HepG2 (cell line): Measurements from ENCODE around the gene TM4SF1. TPM values are rescaled to one million over a fixed set of nuclear protein-coding genes. Genes with fewer than 3 reads are reported as not detected.
A peak's percentile ranks its signal among the peaks of the same experiment; 100 is the strongest.

Source experiments
- AGO2 ChIP-seq: fragments of 200-400 bp; formaldehyde crosslinking; optimal IDR thresholded peaks from 2 replicates; pipeline ENCODE3; 2017; ENCODE audit warnings: mild to moderate bottlenecking, low read depth, low read length, moderate library complexity
- CREM ChIP-seq, 2 experiments: sonication (generic) in 1 of 2; formaldehyde crosslinking in 1 of 2; IDR thresholded peaks; 2 replicates each; pipeline versions ENCODE4 v1.4.0 to v1.6.1; 2016 to 2020; ENCODE audit warnings: antibody characterized with exemption in 1 of 2, mild to moderate bottlenecking in 1 of 2, missing genetic modification reagents in 1 of 2
- ELF4 ChIP-seq: sonication (generic); formaldehyde crosslinking; IDR thresholded peaks from 2 replicates; pipeline ENCODE4 v1.5.0; 2020; ENCODE audit warnings: missing genetic modification reagents, mild to moderate bottlenecking, moderate library complexity, borderline replicate concordance
- HIVEP1 ChIP-seq: sonication (generic); formaldehyde crosslinking; IDR thresholded peaks from 2 replicates; pipeline ENCODE4 v1.4.0; 2020; ENCODE audit warnings: mild to moderate bottlenecking, missing genetic modification reagents
- JUN ChIP-seq: sonication (generic); formaldehyde crosslinking; IDR thresholded peaks from 2 replicates; pipeline ENCODE4 v1.4.0; 2020; ENCODE audit warnings: mild to moderate bottlenecking, missing genetic modification reagents
- KAT7 ChIP-seq: IDR thresholded peaks from 2 replicates; pipeline ENCODE4 v1.6.1; 2018; ENCODE audit warnings: borderline replicate concordance, missing compliant biosample characterization
- POLR2AphosphoS5 ChIP-seq: IDR thresholded peaks from 2 replicates; pipeline ENCODE4 v1.6.1; 2012; ENCODE audit warnings: low read depth, low read length
- RBM39 ChIP-seq: fragments of 200-400 bp; formaldehyde crosslinking; IDR thresholded peaks from one replicate; pipeline ENCODE4 v1.6.1; 2018; ENCODE audit warnings: antibody characterized with exemption, mild to moderate bottlenecking, low read depth, low read length; ENCODE audit not compliant: poor library complexity, severe bottlenecking
- REPIN1 ChIP-seq: sonication (generic); formaldehyde crosslinking; IDR thresholded peaks from 2 replicates; pipeline ENCODE4 v1.8.0; 2022; ENCODE audit warnings: missing genetic modification reagents, low read depth, mild to moderate bottlenecking, borderline replicate concordance
- ZBTB3 ChIP-seq: sonication (generic); formaldehyde crosslinking; IDR thresholded peaks from 2 replicates; pipeline ENCODE4 v1.4.0; 2020; ENCODE audit warnings: low read depth, mild to moderate bottlenecking, moderate library complexity, missing genetic modification reagents, borderline replicate concordance
- ZBTB8A ChIP-seq: sonication (generic); formaldehyde crosslinking; IDR thresholded peaks from 2 replicates; pipeline ENCODE4 v1.4.0; 2020; ENCODE audit warnings: mild to moderate bottlenecking, low read depth, missing genetic modification reagents, borderline replicate concordance
- ZNF10 ChIP-seq: sonication (generic); formaldehyde crosslinking; IDR thresholded peaks from 2 replicates; pipeline ENCODE4 v1.4.0; 2020; ENCODE audit warnings: mild to moderate bottlenecking, low read depth, missing genetic modification reagents, borderline replicate concordance
- ZNF350 ChIP-seq: sonication (generic); formaldehyde crosslinking; IDR thresholded peaks from 2 replicates; pipeline ENCODE4 v1.4.0; 2020; ENCODE audit warnings: mild to moderate bottlenecking, low read depth, missing genetic modification reagents, borderline replicate concordance
- ZNF451 ChIP-seq: sonication (generic); formaldehyde crosslinking; IDR thresholded peaks from 2 replicates; pipeline ENCODE4 v1.5.0; 2020; ENCODE audit warnings: mild to moderate bottlenecking, missing genetic modification reagents
- ZNF782 ChIP-seq: sonication (generic); formaldehyde crosslinking; IDR thresholded peaks from 2 replicates; pipeline ENCODE4 v1.4.0; 2020; ENCODE audit warnings: missing genetic modification reagents, mild to moderate bottlenecking, borderline replicate concordance
- ZNF788 ChIP-seq: sonication (generic); formaldehyde crosslinking; IDR thresholded peaks from 2 replicates; pipeline ENCODE4 v1.5.0; 2020; ENCODE audit warnings: mild to moderate bottlenecking, missing genetic modification reagents, borderline replicate concordance
- polyA plus RNA-seq, 8 experiments: library from polyadenylated mRNA; depleted of rRNA in 3 of 8; stranded (reverse) in 7 of 8; unstranded in 1 of 8; fragments of >200 nt; fragmentation: Illumina TruSeq in 4 of 8; extraction: Trizol in 4 of 8; gene quantifications; 2 replicates each; pipeline versions ENCODE4 v1.2.1 to v1.2.3, GENCODE V29; 2011 to 2016; ENCODE audit warnings: low read depth in 4 of 8, missing spikeins in 1 of 8, mixed read lengths in 1 of 8; ENCODE audit not compliant: insufficient read depth in 1 of 8
- total RNA-seq, 5 experiments: library from RNA; depleted of rRNA; stranded (reverse); fragments of >200 nt; fragmentation: Illumina TruSeq; extraction: Trizol; gene quantifications; 2 replicates each; pipeline ENCODE4 v1.2.3, GENCODE V29; 2016; ENCODE audit warnings: low read depth in 1 of 5
- TF ChIP-seq, protein P1 (sequence below), 2 experiments: fragments of 450-650 bp in 1 of 2; sonication (generic) in 1 of 2; formaldehyde crosslinking in 1 of 2; IDR thresholded peaks; 2 replicates each; pipeline versions ENCODE4 v1.6.1 to v1.8.0; 2016 to 2022; ENCODE audit warnings: antibody characterized with exemption in 1 of 2, mild to moderate bottlenecking in 1 of 2, missing genetic modification reagents in 1 of 2
- TF ChIP-seq, protein P2 (sequence below): sonication (generic); formaldehyde crosslinking; IDR thresholded peaks from 2 replicates; pipeline ENCODE4 v1.5.0; 2020; ENCODE audit warnings: missing genetic modification reagents

Gene TM4SF1
- total and polyA plus RNA-seq, 2 of the 13 experiments (the other 11 are each of a cell fraction or from before 2014, with no cell fraction given), result 431 to 1,359 TPM

DNA sequence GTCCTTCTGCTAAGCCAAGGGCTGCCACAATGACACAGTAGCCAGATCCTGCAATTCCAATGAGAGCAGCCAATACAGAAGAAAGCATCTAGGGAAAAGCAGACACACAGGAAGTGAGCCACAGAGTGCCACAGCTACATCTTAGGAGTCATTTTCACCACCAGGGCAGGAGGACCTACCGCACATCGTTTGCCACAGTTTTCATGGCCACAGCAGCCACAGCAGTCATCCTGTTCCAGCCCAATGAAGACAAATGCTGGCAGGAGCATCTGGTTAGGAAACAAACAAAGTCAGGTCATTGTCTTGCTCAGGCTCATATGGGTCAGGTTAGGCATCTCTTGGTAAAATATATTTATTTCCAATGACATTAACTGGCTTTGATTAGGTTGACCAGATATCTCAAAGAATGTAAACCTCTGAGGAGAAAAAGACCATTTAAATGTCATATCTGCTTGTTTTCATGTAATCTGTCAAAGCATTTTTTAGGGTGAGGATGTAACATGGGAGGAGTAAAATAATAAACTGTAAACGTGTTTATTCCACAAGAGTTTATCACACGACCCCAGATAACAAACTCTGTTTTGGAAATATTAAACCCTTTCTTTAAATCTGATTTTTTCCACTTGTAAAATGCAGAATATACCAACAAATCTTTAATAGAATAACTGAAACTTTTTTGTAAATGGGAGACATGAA, 1.8 kb downstream of the TM4SF1 start (continued):
- TF ChIP-seq, protein P1, sequence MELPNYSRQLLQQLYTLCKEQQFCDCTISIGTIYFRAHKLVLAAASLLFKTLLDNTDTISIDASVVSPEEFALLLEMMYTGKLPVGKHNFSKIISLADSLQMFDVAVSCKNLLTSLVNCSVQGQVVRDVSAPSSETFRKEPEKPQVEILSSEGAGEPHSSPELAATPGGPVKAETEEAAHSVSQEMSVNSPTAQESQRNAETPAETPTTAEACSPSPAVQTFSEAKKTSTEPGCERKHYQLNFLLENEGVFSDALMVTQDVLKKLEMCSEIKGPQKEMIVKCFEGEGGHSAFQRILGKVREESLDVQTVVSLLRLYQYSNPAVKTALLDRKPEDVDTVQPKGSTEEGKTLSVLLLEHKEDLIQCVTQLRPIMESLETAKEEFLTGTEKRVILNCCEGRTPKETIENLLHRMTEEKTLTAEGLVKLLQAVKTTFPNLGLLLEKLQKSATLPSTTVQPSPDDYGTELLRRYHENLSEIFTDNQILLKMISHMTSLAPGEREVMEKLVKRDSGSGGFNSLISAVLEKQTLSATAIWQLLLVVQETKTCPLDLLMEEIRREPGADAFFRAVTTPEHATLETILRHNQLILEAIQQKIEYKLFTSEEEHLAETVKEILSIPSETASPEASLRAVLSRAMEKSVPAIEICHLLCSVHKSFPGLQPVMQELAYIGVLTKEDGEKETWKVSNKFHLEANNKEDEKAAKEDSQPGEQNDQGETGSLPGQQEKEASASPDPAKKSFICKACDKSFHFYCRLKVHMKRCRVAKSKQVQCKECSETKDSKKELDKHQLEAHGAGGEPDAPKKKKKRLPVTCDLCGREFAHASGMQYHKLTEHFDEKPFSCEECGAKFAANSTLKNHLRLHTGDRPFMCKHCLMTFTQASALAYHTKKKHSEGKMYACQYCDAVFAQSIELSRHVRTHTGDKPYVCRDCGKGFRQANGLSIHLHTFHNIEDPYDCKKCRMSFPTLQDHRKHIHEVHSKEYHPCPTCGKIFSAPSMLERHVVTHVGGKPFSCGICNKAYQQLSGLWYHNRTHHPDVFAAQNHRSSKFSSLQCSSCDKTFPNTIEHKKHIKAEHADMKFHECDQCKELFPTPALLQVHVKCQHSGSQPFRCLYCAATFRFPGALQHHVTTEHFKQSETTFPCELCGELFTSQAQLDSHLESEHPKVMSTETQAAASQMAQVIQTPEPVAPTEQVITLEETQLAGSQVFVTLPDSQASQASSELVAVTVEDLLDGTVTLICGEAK (IDR thresholded peaks at IDR 0.05), result no peak
- TF ChIP-seq, protein P1 (CRISPR knock-in tag; IDR thresholded peaks at IDR 0.05), result no peak
- TF ChIP-seq ELF4 (0 out of 2 replicates have a peak, but pooled peaks have one; percentile 35), ZNF10 (no peak), ZNF782 (CRISPR knock-in tag) (no peak), ZNF451 (no peak), ZBTB8A (CRISPR knock-in tag) (no peak), KAT7 (CRISPR knock-in tag) (peak; percentile 58; the same call in 1 of the 2 replicates), ZNF350 (CRISPR knock-in tag) (no peak), POLR2AphosphoS5 (peak; percentile 60), CREM (IDR thresholded peaks at IDR 0.05) (no peak), CREM (CRISPR knock-in tag; IDR thresholded peaks at IDR 0.05) (no peak), RBM39 (peak; percentile 29), AGO2 (peak; percentile 77), JUN (CRISPR knock-in tag) (no peak), HIVEP1 (CRISPR knock-in tag) (no peak), ZNF788 (CRISPR knock-in tag) (no peak), REPIN1 (CRISPR knock-in tag) (peak; percentile 33; the same call in 1 of the 2 replicates), ZBTB3 (CRISPR knock-in tag) (no peak)
- TF ChIP-seq, protein P2, sequence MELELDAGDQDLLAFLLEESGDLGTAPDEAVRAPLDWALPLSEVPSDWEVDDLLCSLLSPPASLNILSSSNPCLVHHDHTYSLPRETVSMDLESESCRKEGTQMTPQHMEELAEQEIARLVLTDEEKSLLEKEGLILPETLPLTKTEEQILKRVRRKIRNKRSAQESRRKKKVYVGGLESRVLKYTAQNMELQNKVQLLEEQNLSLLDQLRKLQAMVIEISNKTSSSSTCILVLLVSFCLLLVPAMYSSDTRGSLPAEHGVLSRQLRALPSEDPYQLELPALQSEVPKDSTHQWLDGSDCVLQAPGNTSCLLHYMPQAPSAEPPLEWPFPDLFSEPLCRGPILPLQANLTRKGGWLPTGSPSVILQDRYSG (CRISPR knock-in tag), result no peak
